GM19438 (cell line): ENCODE data around the gene CCL23.
"Not testable (repeated sequence)": the region's sequence is repeated elsewhere in the genome, so short reads cannot be mapped to it uniquely, and the experiment has no call there.

Experiments used
- ATAC-seq: cut with Tn5 transposase; IDR thresholded peaks from one replicate; pipeline ENCODE4 v1.9.1; 2021; ENCODE audit warnings: low read depth; ENCODE audit not compliant: unreplicated experiment

CCL23 gene, protein sequence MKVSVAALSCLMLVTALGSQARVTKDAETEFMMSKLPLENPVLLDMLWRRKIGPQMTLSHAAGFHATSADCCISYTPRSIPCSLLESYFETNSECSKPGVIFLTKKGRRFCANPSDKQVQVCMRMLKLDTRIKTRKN

DNA sequence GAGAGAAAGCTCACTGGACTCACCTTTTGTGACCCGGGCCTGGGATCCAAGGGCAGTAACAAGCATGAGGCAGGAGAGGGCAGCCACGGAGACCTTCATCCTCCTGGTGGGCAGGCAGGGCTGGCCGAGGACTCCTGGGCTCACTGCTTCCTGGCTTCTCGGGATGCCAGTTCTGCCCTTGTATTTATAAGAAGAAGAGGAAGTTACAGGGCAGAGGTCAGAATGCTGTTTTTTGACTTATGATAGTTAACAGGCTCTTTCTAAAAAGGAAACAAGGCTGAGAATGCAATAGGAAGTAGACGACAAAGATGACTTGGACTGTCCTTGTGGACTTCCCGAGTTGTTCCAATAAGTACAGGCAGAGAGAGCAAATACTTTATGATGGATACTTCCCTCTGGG is at the start of gene CCL23:
TSS of gene CCL23 (minus strand) at position 174 of the 400 bp plus-strand sequence. CDS start at position 99, 75 bp downstream.
- ATAC-seq, result no peak

DNA sequence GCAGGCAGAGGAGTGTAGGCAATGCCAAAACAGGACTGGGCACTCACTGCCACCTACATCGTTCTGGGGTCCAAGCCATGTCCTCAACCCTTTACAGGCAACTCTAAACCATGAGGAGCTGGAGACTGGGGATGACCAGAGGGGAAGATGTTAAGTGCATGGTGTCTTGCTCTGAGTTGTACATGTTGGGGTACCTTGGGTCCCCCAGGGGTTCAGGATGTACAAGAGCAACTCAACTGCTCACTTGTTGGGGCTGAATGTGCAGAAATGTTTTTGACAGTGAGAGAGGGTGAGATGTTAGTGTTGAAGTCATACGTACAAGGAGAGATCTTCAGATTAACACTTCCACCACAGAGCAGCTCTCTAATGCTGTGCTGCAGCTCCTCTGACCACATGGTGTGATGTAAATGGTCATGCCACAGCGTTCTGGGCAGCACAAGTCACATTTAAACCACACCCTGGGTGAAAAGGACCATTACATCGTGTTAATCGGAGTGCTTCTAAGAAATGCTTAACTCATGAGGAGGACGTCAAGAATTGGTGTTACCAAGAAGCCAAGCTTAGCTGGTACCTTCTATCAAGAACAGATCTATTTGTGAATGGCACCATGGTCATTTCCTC is 48.7 kb upstream of the CCL23 start:
- no peak for ATAC-seq

DNA sequence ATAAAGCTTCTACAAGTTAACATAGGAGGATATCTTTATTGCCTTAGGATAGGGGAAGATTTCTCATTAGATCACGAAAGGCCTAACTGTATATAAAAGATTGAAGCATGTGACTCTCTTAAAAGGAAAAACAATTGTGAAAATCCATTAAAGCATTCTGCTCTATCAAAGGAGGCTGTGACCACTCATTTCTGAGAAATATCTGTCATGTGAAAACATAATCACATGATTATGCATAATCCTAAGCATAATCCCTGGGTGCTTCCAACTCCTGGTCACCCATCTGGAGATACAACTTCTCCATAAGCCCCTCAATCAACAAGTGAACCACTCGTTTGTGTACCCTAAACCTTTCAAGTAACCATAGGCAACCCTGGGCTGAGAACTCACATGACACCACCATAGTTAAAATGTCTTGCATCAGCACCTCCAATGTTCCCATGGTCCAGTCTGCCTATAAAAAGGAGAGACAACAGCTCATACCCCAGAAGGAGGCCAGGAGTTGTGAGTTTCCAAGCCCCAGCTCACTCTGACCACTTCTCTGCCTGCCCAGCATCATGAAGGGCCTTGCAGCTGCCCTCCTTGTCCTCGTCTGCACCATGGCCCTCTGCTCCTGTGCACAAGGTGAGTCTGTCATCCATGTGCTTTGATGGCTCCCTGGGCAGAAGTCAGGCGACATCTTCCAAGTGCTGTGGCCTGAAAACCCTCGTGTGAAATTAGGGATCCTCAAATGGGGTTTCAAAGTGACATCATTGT is 46.2 kb upstream of the CCL23 start, which contains the start of gene CCL18:
TSS of gene CCL18 (plus strand) at position 487 of the 756 bp plus-strand sequence. CDS start at position 558, 71 bp downstream.
- ATAC-seq, result no peak

DNA sequence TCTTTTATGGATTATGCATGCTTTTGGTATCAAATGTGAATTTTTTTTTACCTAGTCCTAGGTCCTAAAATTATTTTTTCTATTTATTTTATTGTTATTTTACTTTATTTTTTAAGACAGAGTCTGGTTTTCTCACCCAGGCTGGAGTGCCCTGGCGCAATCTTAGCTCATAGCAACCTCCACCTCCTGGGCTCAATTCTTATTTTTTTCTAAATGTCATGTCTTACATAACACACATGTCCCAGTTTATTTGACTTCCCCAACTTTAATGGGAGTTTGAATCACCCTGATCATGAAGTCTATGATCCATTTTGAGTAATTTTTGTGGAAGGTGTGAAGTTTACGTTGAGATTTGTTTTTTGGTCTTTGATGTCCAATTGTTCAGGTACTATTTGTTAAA is 43.0 kb upstream of the CCL23 start:
- ATAC-seq, result no peak

DNA sequence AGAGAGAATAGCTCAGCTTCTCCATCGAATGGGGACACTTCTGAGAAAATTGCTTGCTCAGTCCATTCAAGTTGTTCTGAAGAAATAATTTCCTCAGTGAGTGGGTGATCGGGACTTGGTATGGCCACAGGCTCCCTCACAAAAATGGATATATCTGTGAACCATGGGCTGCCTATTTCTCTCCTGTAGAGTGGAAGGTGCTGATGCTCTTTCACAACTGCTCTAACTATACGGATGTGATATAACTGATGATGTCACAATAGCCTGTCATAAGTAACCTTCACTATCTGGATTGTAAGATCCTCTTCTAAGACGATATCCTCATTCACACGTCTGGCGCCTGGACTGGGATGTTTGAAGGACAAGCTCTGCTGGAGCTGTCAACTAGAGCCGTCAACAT is 41.6 kb upstream of the CCL23 start:
- ATAC-seq, result no peak

DNA sequence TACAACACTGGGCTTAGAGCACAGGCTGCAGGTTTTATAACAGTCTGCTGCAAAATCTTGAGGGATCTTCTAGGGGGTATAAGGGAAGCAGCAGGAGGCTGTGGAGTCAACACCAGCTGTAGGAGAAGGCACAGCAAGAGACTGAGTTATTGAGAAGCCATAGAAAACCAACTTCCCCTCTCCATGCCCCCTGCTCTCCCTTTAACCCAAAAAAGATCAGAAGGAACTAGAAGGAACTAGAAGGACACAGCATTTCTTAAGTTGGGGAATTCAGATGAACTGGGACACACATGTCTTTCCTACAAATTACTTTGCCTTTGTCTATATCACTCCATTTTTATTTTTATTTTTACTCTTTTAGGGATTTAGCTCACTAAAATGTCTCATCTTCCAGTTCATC is 40.1 kb upstream of the CCL23 start:
- ATAC-seq, result no peak

DNA sequence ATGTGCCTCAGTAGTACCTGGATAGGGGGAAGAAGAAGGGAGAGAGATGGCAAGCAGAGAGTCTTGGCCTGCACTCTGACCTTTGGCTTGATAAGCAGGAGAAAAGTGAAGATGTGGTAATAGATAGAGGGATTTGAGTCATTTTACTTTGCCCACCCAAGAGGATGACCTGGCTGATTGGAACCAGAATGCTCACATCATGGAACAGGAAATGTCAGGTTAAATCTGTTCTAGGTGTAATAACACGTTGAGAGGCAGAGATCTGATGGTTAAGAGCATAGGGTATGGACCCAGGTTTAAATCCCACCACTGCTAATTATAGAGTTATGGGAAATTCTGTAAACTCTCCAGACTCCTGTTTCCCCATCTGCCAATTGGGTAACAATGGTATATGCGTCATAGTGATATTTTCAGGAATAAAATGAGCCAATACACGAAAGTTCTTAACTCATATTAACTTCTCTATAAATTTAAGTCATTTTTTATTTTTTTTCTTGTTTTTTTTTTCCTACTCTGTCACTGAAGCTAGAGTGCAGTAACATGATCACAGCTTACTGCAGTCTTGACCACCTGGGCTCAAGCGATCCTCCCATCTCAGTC is 38.2 kb upstream of the CCL23 start:
- ATAC-seq, result no peak

DNA sequence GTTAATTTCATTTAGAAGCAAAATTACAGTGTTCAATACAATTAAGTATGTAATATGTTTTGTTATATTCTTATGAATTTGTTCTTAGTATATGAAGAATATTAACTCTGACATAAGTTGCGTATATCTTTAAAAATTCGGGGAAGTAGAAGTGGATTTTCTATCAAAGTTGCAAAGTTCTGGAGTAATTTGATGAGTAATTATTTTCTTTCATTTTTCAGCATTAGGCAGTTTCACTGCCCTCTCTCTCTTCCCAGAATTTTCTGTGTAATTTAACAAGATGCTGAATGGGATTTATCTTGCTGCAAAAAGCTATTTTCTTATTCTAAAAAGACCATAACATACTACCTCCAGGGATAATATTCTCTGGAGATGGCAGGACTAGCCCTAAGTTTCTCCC is 37.4 kb upstream of the CCL23 start:
- ATAC-seq, result no peak

DNA sequence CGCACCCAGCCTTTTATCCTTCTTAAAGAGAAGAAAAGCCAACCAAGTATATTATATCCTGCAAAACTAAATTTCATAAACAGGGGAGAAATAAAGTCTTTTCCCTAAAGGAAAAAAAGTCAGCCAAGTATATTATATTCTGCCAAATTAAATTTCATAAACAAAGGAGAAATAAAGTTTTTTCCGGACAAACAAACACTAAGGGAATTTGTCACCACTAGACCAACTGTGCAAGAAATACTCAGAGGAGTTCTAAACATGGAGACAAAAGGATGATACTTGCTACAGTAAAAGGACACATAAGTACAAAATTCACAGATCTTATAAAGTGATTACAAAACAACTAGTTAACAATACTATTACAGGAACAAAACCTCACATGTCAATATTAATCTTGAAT is 31.9 kb upstream of the CCL23 start:
- ATAC-seq, result no peak

DNA sequence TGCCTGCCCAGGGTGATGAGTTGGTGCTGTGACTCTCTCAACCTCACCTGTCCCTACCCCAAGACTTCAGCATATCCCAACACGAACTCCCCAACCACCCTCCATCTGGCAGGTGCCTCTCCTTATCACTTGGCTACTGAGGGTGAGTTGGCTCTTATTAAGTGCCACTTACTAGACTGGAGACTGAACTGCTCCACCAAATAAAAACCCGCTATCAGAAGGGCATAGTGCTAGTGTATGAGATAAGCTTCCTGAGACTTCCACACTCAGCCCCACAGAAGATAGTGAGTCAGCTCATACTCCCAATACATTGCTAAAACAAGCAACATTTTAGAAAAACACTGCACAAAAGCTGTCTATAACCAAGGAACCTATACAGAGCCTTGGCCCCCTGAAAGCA is 30.3 kb upstream of the CCL23 start:
- no peak for ATAC-seq

DNA sequence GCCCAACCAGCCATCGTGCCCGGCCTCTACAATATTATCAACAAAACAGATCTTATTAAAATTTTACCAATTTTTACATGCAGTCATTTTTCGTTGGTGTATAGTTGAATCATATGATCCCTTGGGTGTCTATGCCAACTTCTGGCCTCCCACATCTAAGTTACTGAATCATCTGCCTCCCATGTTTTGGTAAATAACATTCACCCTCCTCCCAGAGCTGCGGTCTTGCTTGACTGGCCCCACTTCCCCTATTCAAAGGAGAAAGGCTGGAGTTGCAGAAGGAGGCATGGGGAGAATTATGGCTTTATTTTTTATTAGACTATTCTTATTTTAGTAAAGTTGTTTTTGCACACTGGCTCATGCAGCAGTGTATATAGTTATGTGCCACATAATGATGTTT is 18.5 kb upstream of the CCL23 start:
- ATAC-seq, result no peak

DNA sequence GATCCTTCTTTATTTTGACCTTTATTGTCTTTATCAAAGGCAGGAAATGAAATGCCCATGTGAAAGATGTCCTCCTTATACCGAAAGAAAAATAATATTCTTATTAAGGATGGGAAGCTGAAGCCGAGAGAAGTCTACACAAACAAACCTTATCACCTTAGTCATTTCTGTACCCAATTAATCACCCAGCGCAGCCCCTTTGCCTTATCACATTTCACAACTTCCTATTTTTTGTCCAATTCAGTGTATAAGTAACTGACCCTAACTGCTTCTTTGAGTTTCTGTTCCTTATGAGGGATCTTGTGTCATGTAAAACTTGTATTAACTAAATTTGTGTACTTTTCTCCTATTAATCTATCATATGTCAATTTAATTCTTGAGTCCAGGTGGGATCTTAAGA is 16.4 kb upstream of the CCL23 start:
- ATAC-seq, result no peak

DNA sequence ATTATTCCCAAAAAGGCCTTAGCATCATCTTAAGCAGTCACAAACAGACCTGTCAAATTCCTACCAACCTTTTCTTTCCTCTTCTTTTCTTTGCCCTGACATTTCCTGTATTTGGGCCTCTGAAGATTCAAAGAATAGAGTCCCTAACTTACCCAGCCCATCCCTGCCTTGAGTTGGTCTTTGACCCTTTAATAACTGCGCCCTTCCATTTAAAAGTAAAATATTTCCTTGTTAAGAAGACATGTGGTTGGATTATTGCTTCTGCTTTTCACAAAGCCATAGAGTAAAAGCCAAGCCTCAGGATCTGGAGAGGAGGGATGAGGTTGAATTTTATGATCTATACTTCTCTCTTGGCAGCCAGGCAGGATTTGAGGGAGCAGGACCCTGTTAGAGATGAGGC is 13.2 kb upstream of the CCL23 start:
- ATAC-seq, result no peak

DNA sequence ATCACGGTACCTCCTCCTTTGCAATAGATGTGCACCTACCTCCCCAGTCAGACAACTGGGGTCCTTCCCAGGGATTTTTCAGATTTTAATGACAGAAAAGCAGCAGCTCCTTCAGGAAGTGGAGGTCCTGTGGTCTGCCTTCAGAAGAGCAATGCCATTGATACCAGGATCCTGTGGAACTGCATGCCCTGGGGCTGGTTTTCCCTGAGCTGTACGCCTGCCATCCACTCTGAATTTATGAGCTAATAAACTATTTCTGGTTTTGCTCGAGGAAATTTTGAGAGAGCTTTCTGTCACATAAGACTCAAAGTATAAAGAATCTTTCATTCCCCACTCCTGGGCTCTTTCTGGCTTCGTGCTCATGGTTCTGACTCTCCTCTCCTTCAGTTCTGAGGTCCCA is 10.0 kb upstream of the CCL23 start:
- ATAC-seq, result no peak

DNA sequence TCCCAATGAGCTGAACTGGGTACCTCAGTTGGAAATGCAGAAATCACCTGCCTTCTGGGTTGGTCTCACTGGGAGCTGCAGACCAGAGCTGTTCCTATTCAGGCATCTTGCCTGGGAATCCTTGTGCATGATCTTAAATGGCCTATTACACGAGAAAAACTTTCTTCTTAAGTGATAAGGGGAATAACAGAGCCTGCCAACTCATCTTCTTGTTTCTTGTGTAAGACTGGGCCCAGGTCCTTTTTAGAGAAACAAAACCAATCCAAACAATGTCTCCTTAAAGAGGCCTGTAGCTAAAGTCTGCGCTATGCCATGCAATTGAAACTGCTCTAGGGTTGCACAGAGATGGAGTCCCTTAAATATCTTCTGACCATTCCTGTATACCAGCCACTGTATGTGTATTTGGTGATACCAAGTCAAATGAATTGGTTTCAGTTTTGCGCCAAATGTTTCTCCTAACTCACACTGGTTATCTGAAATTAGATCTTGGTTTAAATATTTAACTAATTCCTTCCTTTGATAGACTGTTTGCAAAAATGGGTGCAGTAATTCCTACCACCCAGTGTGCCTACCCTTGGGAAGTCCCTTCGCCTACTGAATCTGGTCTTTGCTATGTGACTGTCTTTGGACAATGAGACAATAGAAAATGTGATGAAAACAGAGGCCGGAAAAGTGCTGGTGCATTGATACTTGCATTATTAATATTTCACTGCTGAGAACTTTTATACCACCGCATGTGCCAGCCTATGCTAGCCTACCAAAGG is 6.5 kb upstream of the CCL23 start:
- no peak for ATAC-seq

DNA sequence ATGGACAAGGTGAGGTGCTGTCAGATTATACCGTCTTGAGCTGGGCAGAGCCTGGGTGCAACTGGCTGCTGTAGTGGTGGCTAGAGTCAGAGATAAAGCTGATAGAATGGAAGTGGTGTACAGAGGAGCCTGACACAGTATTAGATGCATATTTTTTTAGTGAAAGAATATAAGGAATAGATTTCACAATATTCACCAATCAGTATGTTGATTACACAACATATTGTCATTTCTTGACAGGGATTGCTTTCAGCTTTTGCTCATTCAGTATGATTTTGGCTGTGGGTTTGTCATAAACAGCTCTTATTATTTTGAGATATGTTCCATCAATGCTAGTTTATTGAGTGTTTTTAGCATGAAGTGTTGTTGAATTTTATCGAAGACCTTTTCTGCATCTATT is 1.7 kb upstream of the CCL23 start:
- ATAC-seq, result no peak

DNA sequence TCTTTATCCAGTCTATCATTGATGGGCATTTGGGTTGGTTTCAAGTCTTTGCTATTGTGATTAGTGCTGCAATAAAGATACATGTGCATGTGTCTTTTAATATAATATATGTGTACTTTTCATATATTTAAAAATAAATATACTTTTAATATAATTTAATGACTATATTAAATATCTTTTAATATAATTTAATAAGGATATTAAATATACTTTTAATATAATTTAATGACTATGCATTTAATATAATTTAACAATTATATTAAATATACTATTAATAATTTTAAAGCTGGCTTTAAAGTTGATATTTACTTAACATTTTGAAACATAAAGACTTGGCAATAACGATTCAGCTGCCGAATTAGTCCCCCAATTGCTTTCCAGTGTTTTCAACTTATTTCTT is 1.2 kb downstream of the CCL23 start:
- no peak for ATAC-seq

DNA sequence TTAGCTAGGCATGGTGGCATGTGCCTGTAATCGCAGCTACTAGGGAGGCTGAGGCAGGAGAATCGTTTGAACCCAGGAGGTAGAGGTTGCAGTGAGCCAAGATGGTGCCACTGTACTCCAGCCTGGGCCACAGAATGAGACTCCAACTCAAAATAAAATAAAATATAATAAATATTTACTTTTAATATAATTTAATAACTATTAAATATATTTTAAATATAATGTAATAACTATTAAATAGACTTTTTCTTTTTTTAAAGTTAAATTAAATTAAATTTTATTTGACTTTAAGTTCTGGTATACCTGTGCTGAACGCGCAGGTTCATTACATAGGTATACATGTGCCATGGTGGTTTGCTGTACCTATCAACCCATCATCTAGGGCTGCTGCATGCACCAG is 1.9 kb downstream of the CCL23 start:
- ATAC-seq, result not testable (repeated sequence)

DNA sequence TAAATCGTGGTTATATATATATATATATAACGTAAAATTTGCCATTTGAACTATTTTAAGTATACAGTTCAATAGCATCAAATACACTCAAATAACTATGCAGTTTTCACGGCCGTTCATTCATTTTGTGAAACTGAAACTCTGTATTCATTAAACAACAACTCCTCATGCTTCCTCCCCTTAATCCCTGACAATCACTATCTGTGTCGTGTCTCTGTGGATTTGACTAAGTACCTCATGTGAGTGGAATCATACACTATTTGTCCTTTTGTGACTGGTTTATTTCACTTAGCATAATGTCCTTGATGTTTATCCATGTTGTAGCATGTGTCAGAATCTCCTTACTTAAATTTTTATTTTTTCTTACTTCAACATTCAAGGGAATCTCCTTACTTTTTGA is 2.8 kb downstream of the CCL23 start:
- ATAC-seq, result no peak

DNA sequence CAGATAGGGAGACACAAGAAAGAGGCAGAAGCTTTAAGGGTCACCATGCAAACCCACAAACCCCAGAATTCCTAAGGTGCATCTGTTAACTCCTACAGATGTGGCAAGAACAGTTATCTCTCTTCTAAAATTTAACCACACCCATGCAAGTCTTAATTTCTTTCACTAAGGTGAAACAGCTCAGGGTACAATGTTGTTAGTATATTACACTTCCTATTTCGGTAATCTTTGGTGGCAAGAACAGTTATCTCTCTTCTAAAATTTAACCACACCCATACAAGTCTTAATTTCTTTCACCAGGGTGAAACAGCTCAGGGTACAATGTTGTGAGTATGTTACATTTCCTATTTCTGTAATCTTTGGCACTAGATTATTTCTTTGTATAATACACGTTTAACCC is 6.6 kb downstream of the CCL23 start:
- no peak for ATAC-seq
